Stimulated activated CD4-positive, alpha-beta T cell treated with anti-CD3 and anti-CD28 coated beads, Interleukin-2, amount 100 ng/mL, for 4 hours (primary cell): Measurements from ENCODE around the gene UBAP2.

Experiments used
- DNase-seq: peaks from one replicate; pipeline ENCODE4 v3.0.0-alpha.2; 2020; ENCODE audit warnings: low read depth

The UBAP2 gene

GRCh38 chr9:33921967-33922895 lies 126.5 kb downstream of the UBAP2 start:
- DNase-seq: no peak

GRCh38 chr9:33919276-33919897 lies 129.3 kb downstream of the UBAP2 start:
- DNase-seq: no peak

GRCh38 chr9:33917036-33917435 lies 131.7 kb downstream of the UBAP2 start:
- no peak for DNase-seq

GRCh38 chr9:33914887-33915628 lies 133.6 kb downstream of the UBAP2 start:
- no peak for DNase-seq

GRCh38 chr9:33913541-33913940 lies 135.1 kb downstream of the UBAP2 start:
- DNase-seq: no peak

GRCh38 chr9:33908749-33909148 lies 139.9 kb downstream of the UBAP2 start:
- DNase-seq: no peak

- DNase-seq: no peak
These were observed 140.6 kb downstream of the UBAP2 start for GRCh38 chr9:33908114-33908513.

GRCh38 chr9:33907347-33907746 lies 141.3 kb downstream of the UBAP2 start:
- DNase-seq: no peak

GRCh38 chr9:33906769-33907168 lies 141.9 kb downstream of the UBAP2 start:
- no peak for DNase-seq

GRCh38 chr9:33905137-33905536 lies 143.6 kb downstream of the UBAP2 start:
- DNase-seq: no peak

GRCh38 chr9:33903157-33903780 lies 145.4 kb downstream of the UBAP2 start:
- DNase-seq: no peak

GRCh38 chr9:33894316-33894715 lies 154.4 kb downstream of the UBAP2 start:
- no peak for DNase-seq

- DNase-seq: no peak
These were observed 154.8 kb downstream of the UBAP2 start for GRCh38 chr9:33893861-33894260.

- DNase-seq: no peak
These were observed 162.7 kb downstream of the UBAP2 start for GRCh38 chr9:33885948-33886347.

- DNase-seq: no peak
These were observed 163.6 kb downstream of the UBAP2 start for GRCh38 chr9:33884856-33885701.

- DNase-seq: no peak
These were observed 167.1 kb downstream of the UBAP2 start for GRCh38 chr9:33881635-33882034.

- no peak for DNase-seq
These were observed 168.2 kb downstream of the UBAP2 start for GRCh38 chr9:33880211-33881089.

GRCh38 chr9:33878691-33879366 lies 169.9 kb downstream of the UBAP2 start:
- DNase-seq: no peak

- no peak for DNase-seq
These were observed 170.8 kb downstream of the UBAP2 start for GRCh38 chr9:33877727-33878489.
